Measurements from ENCODE around the gene CYBRD1. TPM values are rescaled to one million over a fixed set of nuclear protein-coding genes. Genes with fewer than 3 reads are reported as not detected.
"Not testable (repeated sequence)": the region's sequence is repeated elsewhere in the genome, so short reads cannot be mapped to it uniquely, and the experiment has no call there.

Gene CYBRD1
- total RNA-seq, 4 donors from 2014 or later, result 99.4 to 218 (median 157) TPM

GRCh38 chr2:171531291-171531690 is 9.0 kb downstream of the CYBRD1 start:
- DNase-seq (ENCODE audit: low spot score in 2 of 2), result no peak
- TF ChIP-seq POLR2AphosphoS5 (IDR thresholded peaks at IDR 0.05), result no peak
- no peak for TF ChIP-seq POLR2A (IDR thresholded peaks at IDR 0.05)
- TF ChIP-seq CTCF (IDR thresholded peaks at IDR 0.05), result no peak
- TF ChIP-seq EP300 (IDR thresholded peaks at IDR 0.05), result no peak
- Histone ChIP-seq H3K9me3 (no peaks in the 10 kb centered on the region), H3K27ac (no peak overlapping the region), H3K4me3 (no peak overlapping the region), H3K27me3 (no peaks in the 10 kb centered on the region), H3K4me1 (peaks cover 16% of the 10 kb centered on the region), H3K36me3 (no peaks in the 10 kb centered on the region)
- WGBS, result 51% methylated on average over 7 of the region's 7 CpGs

GRCh38 chr2:171531836-171532450 is 9.7 kb downstream of the CYBRD1 start:
- peaks cover 16% of the 10 kb centered on the region for H3K4me1 ChIP-seq
- DNase-seq (ENCODE audit: low spot score in 2 of 2), result no peak

GRCh38 chr2:171533331-171533730 is 11.1 kb downstream of the CYBRD1 start:
- Histone ChIP-seq H3K27ac (no peak overlapping the region), H3K4me1 (peaks cover 16% of the 10 kb centered on the region), H3K9me3 (no peaks in the 10 kb centered on the region), H3K36me3 (no peaks in the 10 kb centered on the region), H3K4me3 (no peak overlapping the region), H3K27me3 (no peaks in the 10 kb centered on the region)
- 91% methylated on average over 1 of the region's 1 CpG for WGBS
- TF ChIP-seq POLR2A (IDR thresholded peaks at IDR 0.05), result no peak
- TF ChIP-seq EP300 (IDR thresholded peaks at IDR 0.05), result no peak
- TF ChIP-seq POLR2AphosphoS5 (IDR thresholded peaks at IDR 0.05), result no peak
- TF ChIP-seq CTCF (IDR thresholded peaks at IDR 0.05), result no peak
- no peak for DNase-seq (ENCODE audit: low spot score in 2 of 2)

More at GRCh38 chr2:171531836-171532450, 9.7 kb downstream of the CYBRD1 start:
- TF ChIP-seq EP300 (IDR thresholded peaks at IDR 0.05), result no peak
- Histone ChIP-seq H3K27me3 (no peaks in the 10 kb centered on the region), H3K4me3 (no peak overlapping the region), H3K9me3 (no peaks in the 10 kb centered on the region), H3K27ac (no peak overlapping the region), H3K36me3 (no peaks in the 10 kb centered on the region)
- WGBS, result 37% methylated on average over 3 of the region's 3 CpGs

- not testable (repeated sequence) for H3K4me3 ChIP-seq; H3K9me3 ChIP-seq; H3K27ac ChIP-seq; H3K36me3 ChIP-seq; DNase-seq (ENCODE audit: low spot score in 2 of 2); H3K27me3 ChIP-seq
- H3K4me1 ChIP-seq, result peaks cover 12% of the 10 kb centered on the region
- WGBS, result 95% methylated on average over 4 of the region's 4 CpGs
Observed at GRCh38 chr2:171535528-171535927, 13.3 kb downstream of the CYBRD1 start.

- Histone ChIP-seq H3K27ac (no peak overlapping the region), H3K4me1 (no peaks in the 10 kb centered on the region), H3K27me3 (no peaks in the 10 kb centered on the region), H3K4me3 (no peak overlapping the region), H3K9me3 (no peaks in the 10 kb centered on the region), H3K36me3 (peaks cover 26% of the 10 kb centered on the region)
- TF ChIP-seq POLR2A (IDR thresholded peaks at IDR 0.05) (no peak), POLR2AphosphoS5 (IDR thresholded peaks at IDR 0.05) (no peak)
- WGBS, result 84% methylated on average over 4 of the region's 4 CpGs
- DNase-seq (ENCODE audit: low spot score in 2 of 2), result no peak
Observed at GRCh38 chr2:171540437-171540836, 18.2 kb downstream of the CYBRD1 start.

- Histone ChIP-seq H3K4me3 (no peak overlapping the region), H3K27ac (no peak overlapping the region), H3K27me3 (no peaks in the 10 kb centered on the region), H3K36me3 (peaks cover 26% of the 10 kb centered on the region), H3K4me1 (no peaks in the 10 kb centered on the region), H3K9me3 (no peaks in the 10 kb centered on the region)
- WGBS, result 77% methylated on average over 6 of the region's 6 CpGs
- TF ChIP-seq POLR2A (IDR thresholded peaks at IDR 0.05) (no peak), EP300 (IDR thresholded peaks at IDR 0.05) (no peak), POLR2AphosphoS5 (IDR thresholded peaks at IDR 0.05) (no peak), CTCF (IDR thresholded peaks at IDR 0.05) (peak in 1 of 2 donors; percentile 14)
- DNase-seq (ENCODE audit: low spot score in 2 of 2), result no peak
Observed at GRCh38 chr2:171541202-171541887, 19.1 kb downstream of the CYBRD1 start.
